GM23338 (cell line): ENCODE results near the gene GEN1.

Experiments
- CREB1 ChIP-seq: fragments of 250-450 bp; sonication (Bioruptor Pico); IDR thresholded peaks from 2 replicates; pipeline ENCODE4 v1.5.0; 2020; ENCODE audit warnings: low read depth, mild to moderate bottlenecking, moderate library complexity
- CTCF ChIP-seq, 2 experiments: fragments of 200-600 bp in 1 of 2; sonication (generic) in 1 of 2; conservative IDR thresholded peaks; 2 replicates each; pipeline versions ENCODE4 v1.5.1 to v1.6.1; 2016 to 2017; ENCODE audit warnings: antibody characterized with exemption in 2 of 2, low read depth in 2 of 2, mild to moderate bottlenecking in 2 of 2, moderate library complexity in 1 of 2
- ETS1 ChIP-seq: IDR thresholded peaks from 2 replicates; pipeline ENCODE4 v1.6.1; 2016; ENCODE audit warnings: antibody characterized with exemption
- EZH2 ChIP-seq: fragments of 200-600 bp; sonication (generic); IDR thresholded peaks from one replicate; pipeline ENCODE4 v1.8.0; 2017; ENCODE audit warnings: antibody characterized with exemption, mild to moderate bottlenecking, low read depth; ENCODE audit not compliant: unreplicated experiment
- EZH2phosphoT487 ChIP-seq: fragments of 200-600 bp; sonication (generic); IDR thresholded peaks from one replicate; pipeline ENCODE4 v1.8.1; 2018; ENCODE audit warnings: antibody characterized with exemption; ENCODE audit not compliant: unreplicated experiment
- JUNB ChIP-seq: IDR thresholded peaks from one replicate; pipeline ENCODE4 v1.6.1; 2016; ENCODE audit warnings: antibody characterized with exemption; ENCODE audit not compliant: unreplicated experiment
- NANOG ChIP-seq: IDR thresholded peaks from 2 replicates; pipeline ENCODE4 v1.6.1; 2016; ENCODE audit warnings: antibody characterized with exemption, borderline replicate concordance
- POLR2AphosphoS5 ChIP-seq: IDR thresholded peaks from 2 replicates; pipeline ENCODE4 v1.6.1; 2016; ENCODE audit warnings: antibody characterized with exemption, low read depth
- REST ChIP-seq: IDR thresholded peaks from one replicate; pipeline ENCODE4 v1.6.1; 2018; ENCODE audit warnings: antibody characterized with exemption; ENCODE audit not compliant: unreplicated experiment
- STAT1 ChIP-seq: IDR thresholded peaks from one replicate; pipeline ENCODE4 v1.6.1; 2016; ENCODE audit warnings: antibody characterized with exemption; ENCODE audit not compliant: unreplicated experiment
- ZNF331 ChIP-seq: fragments of 250-450 bp; sonication (Bioruptor Pico); IDR thresholded peaks from 2 replicates; pipeline ENCODE4 v1.5.0; 2020; ENCODE audit warnings: low read depth, mild to moderate bottlenecking, moderate library complexity

GRCh38 chr2:17717666-17718065 lies 36.3 kb upstream of the GEN1 start:
- TF ChIP-seq EZH2 (no peak), CTCF (conservative IDR thresholded peaks at IDR 0.05; ENCODE audit: low read depth in 2 of 2) (no peak), ETS1 (no peak), POLR2AphosphoS5 (no peak), REST (no peak), EZH2phosphoT487 (no peak), CREB1 (CRISPR knock-in tag) (no peak), NANOG (no peak), JUNB (no peak), STAT1 (no peak), ZNF331 (CRISPR knock-in tag) (no peak)
